Endothelial cell of umbilical vein (primary cell): ENCODE results near the gene UFSP2. TPM values are rescaled to one million over a fixed set of nuclear protein-coding genes. Genes with fewer than 3 reads are reported as not detected.

Experiments used
- BruUV-seq: library from RNA; stranded (reverse); fragments of 400-500 nt; replicated peaks from 2 replicates; lab custom pipeline; 2021; lab: Mats Ljungman, UMichigan
- CTCF ChIA-PET: fragments of 300-600, 350-600 bp; sonication (Branson Sonifier 250); formaldehyde crosslinking; loops from one replicate; lab custom pipeline; 2021; ENCODE audit warnings: antibody characterized with exemption, inconsistent platforms; lab: Charles Lee
- POLR2A ChIA-PET: fragments of 300-600, 350-600 bp; sonication (Branson Sonifier 250); formaldehyde crosslinking; loops from one replicate; lab custom pipeline; 2021; ENCODE audit warnings: antibody characterized with exemption, inconsistent platforms; lab: Charles Lee
- DNase-seq: peaks from one replicate; pipeline ENCODE4 v3.0.0-alpha.2; 2011; ENCODE audit warnings: low read depth, low spot score
- FAIRE-seq: peaks from 2 replicates; lab custom pipeline; 2011; peaks lifted over from hg19 to GRCh38; lab: Jason Lieb, UNC
- H2AFZ ChIP-seq: 2 replicates; pipeline ENCODE4 v1.6.0; 2012; ENCODE audit warnings: low read depth, low read length, control low read depth, inconsistent platforms
- H3K27ac ChIP-seq: 2 replicates; pipeline ENCODE4 v1.5.1; 2011; ENCODE audit warnings: low read depth, mild to moderate bottlenecking, control low read depth, low read length, moderate library complexity; ENCODE audit not compliant: insufficient read depth
- H3K27me3 ChIP-seq, 2 experiments: 2 replicates each; pipeline versions ENCODE4 v1.6.0 to v1.6.1; 2011; ENCODE audit warnings: low read length in 2 of 2, mixed read lengths in 1 of 2; ENCODE audit not compliant: control insufficient read depth in 2 of 2, insufficient read depth in 2 of 2
- H3K36me3 ChIP-seq, 2 experiments: 2 replicates in 1 of 2; 3 replicates in 1 of 2; pipeline ENCODE4 v1.5.1; 2011; ENCODE audit warnings: low read length in 2 of 2, mild to moderate bottlenecking in 1 of 2, moderate library complexity in 1 of 2; ENCODE audit not compliant: control insufficient read depth in 2 of 2, insufficient read depth in 2 of 2; ENCODE audit errors: extremely low read depth in 1 of 2
- H3K4me1 ChIP-seq: 3 replicates; pipeline ENCODE4 v1.5.1; 2011; ENCODE audit warnings: mild to moderate bottlenecking, low read length; ENCODE audit not compliant: control insufficient read depth, insufficient read depth; ENCODE audit errors: extremely low read depth
- H3K4me2 ChIP-seq: 2 replicates; pipeline ENCODE4 v1.6.1; 2011; ENCODE audit warnings: low read length, control low read depth, mixed read lengths; ENCODE audit not compliant: insufficient read depth
- H3K4me3 ChIP-seq, 3 experiments: fragments of 200-600 bp in 1 of 3; sonication (generic), shearing (Covaris generic) in 1 of 3; replicated peaks in 1 of 3; 2 replicates each; pipeline ENCODE4 v1.5.1; 2011 to 2016; ENCODE audit warnings: control low read depth in 3 of 3, low read length in 3 of 3, mild to moderate bottlenecking in 2 of 3, inconsistent platforms in 1 of 3, low read depth in 1 of 3, moderate library complexity in 1 of 3; ENCODE audit not compliant: insufficient read depth in 1 of 3
- H3K79me2 ChIP-seq: 2 replicates; pipeline ENCODE4 v1.6.0; 2012; ENCODE audit warnings: low read length, inconsistent platforms; ENCODE audit not compliant: control insufficient read depth, insufficient read depth
- H3K9ac ChIP-seq: replicated peaks from 2 replicates; pipeline ENCODE3; 2011; ENCODE audit warnings: low read length, control low read depth; ENCODE audit not compliant: insufficient read depth; ENCODE audit errors: extremely low read depth
- H3K9me1 ChIP-seq: replicated peaks from 3 replicates; pipeline ENCODE4 v1.6.0; 2011; ENCODE audit warnings: mild to moderate bottlenecking, low read length; ENCODE audit not compliant: control insufficient read depth, insufficient read depth; ENCODE audit errors: extremely low read depth
- H3K9me3 ChIP-seq: replicated peaks from 2 replicates; pipeline ENCODE4 v1.5.1; 2012; ENCODE audit warnings: low read length, inconsistent platforms; ENCODE audit not compliant: control insufficient read depth, insufficient read depth
- H4K20me1 ChIP-seq: replicated peaks from 2 replicates; pipeline ENCODE3; 2011; ENCODE audit warnings: mild to moderate bottlenecking, low read length; ENCODE audit not compliant: control insufficient read depth, insufficient read depth; ENCODE audit errors: extremely low read depth
- CTCF ChIP-seq, 2 donors: IDR thresholded peaks; 1 replicate in 1 of 2; 2 replicates in 1 of 2; pipeline ENCODE4 v1.5.1; 2011; ENCODE audit warnings: low read length in 2 of 2, mild to moderate bottlenecking in 2 of 2, moderate library complexity in 2 of 2, control low read depth in 1 of 2, inconsistent platforms in 1 of 2, low read depth in 1 of 2; ENCODE audit not compliant: insufficient read depth in 1 of 2; ENCODE audit errors: extremely low read depth in 1 of 2
- EZH2 ChIP-seq: IDR thresholded peaks from 2 replicates; pipeline ENCODE4 v1.6.1; 2012; ENCODE audit warnings: borderline replicate concordance, low read depth, mild to moderate bottlenecking, moderate library complexity, low read length, inconsistent platforms; ENCODE audit not compliant: severe bottlenecking
- FOS ChIP-seq: IDR thresholded peaks from 2 replicates; pipeline ENCODE4 v1.6.1; 2011; ENCODE audit warnings: mild to moderate bottlenecking, low read length, moderate library complexity, borderline replicate concordance; ENCODE audit not compliant: insufficient read depth
- GATA2 ChIP-seq: IDR thresholded peaks from 2 replicates; pipeline ENCODE4 v1.7.0; 2011; ENCODE audit warnings: low read depth, mild to moderate bottlenecking, moderate library complexity, mixed read lengths, low read length; ENCODE audit not compliant: insufficient read length, insufficient read depth
- JUN ChIP-seq: IDR thresholded peaks from 2 replicates; pipeline ENCODE4 v1.6.1; 2011; ENCODE audit warnings: borderline replicate concordance, low read depth; ENCODE audit not compliant: insufficient read length, insufficient read depth
- MAX ChIP-seq: IDR thresholded peaks from 2 replicates; pipeline ENCODE4 v1.6.1; 2011; ENCODE audit not compliant: insufficient read depth, insufficient read length
- MYC ChIP-seq: IDR thresholded peaks from one replicate; pipeline ENCODE4 v1.6.1; 2011; ENCODE audit warnings: mild to moderate bottlenecking, low read depth, low read length
- POLR2A ChIP-seq: IDR thresholded peaks from 2 replicates; pipeline ENCODE4 v1.6.1; 2012; ENCODE audit warnings: low read depth, mild to moderate bottlenecking, control low read depth, low read length
- POLR2AphosphoS5 ChIP-seq: IDR thresholded peaks from 2 replicates; pipeline ENCODE4 v1.6.1; 2012; ENCODE audit warnings: low read depth, mild to moderate bottlenecking, control low read depth, low read length, moderate library complexity; ENCODE audit not compliant: insufficient read depth
- dilution Hi-C: fragments of 300-500 bp; cut with MboI; formaldehyde crosslinking; loops from one replicate; pipeline ENCODE4 v1.15.0; 2019; ENCODE audit warnings: low sequenced_read_pairs; ENCODE audit not compliant: extremely low pct_ligation_motif_present
- intact Hi-C: fragments of 100-400 bp; cut with micrococcal nuclease; formaldehyde crosslinking; loops from one replicate; pipeline ENCODE4 v1.10.0; 2022
- polyA plus RNA-seq, 4 experiments: library from polyadenylated mRNA; depleted of rRNA in 3 of 4; stranded (reverse) in 3 of 4; unstranded in 1 of 4; fragments of >200 nt; gene quantifications; 2 replicates each; pipeline versions ENCODE4 v1.2.1 to v1.2.3, GENCODE V29; 2011 to 2012; ENCODE audit warnings: missing spikeins in 1 of 4
- total RNA-seq: library from RNA; stranded (reverse); gene quantifications from 2 replicates; pipeline ENCODE4 v1.2.3, GENCODE V29; 2021

Gene UFSP2
- total and polyA plus RNA-seq, 2 donors (not counting 3 experiments of a cell fraction or from before 2014, with no cell fraction given): 25.2 to 26.7 TPM

GRCh38 chr4:185457136-185457535 is 31.4 kb upstream of the UFSP2 start:
- H3K9me3 ChIP-seq: no peaks in the 10 kb centered on the region
- H3K79me2 ChIP-seq: no peaks in the 10 kb centered on the region
- intact Hi-C loops (no loop called here), dilution Hi-C loops (no loop called here)
- no peaks in the 10 kb centered on the region for H3K27me3 ChIP-seq
- no peaks in the 10 kb centered on the region for H3K9me1 ChIP-seq
- TF ChIP-seq GATA2: no peak
- TF ChIP-seq POLR2A: no peak
- no peak for TF ChIP-seq POLR2AphosphoS5
- TF ChIP-seq MYC: no peak
- TF ChIP-seq FOS: no peak
- no peak for TF ChIP-seq EZH2
- no peak for TF ChIP-seq MAX
- TF ChIP-seq JUN: no peak
- TF ChIP-seq CTCF (IDR thresholded peaks at IDR 0.05; ENCODE audit: extremely low read depth in 1 of 2, insufficient read depth in 1 of 2, low read depth in 1 of 2, low read length in 2 of 2): no peak
- no peak for FAIRE-seq
- CTCF ChIA-PET: interaction anchor here (1.4 to 1.5 kb wide), 2 partner anchors 38 to 141 kb away, joined by 3 read pairs; no protein-coding TSS in a partner anchor
- no peak overlapping the region for H3K27ac ChIP-seq
- no peak overlapping the region for H3K4me3 ChIP-seq
- peak overlapping the region; percentile 15 for H2AFZ ChIP-seq
- H3K36me3 ChIP-seq: no peaks in the 10 kb centered on the region
- no peaks in the 10 kb centered on the region for H4K20me1 ChIP-seq
- BruUV-seq: no TSS peak
- no peak overlapping the region for H3K9ac ChIP-seq
- H3K4me2 ChIP-seq: no peak overlapping the region
- POLR2A ChIA-PET: no interaction called here
- H3K4me1 ChIP-seq: no peaks in the 10 kb centered on the region
- DNase-seq: no peak
